HG03135 (cell line): ENCODE measurements around the gene ARHGAP31.
A peak's percentile ranks its signal among the peaks of the same experiment; 100 is the strongest.
"Not testable (repeated sequence)": the region's sequence is repeated elsewhere in the genome, so short reads cannot be mapped to it uniquely, and the experiment has no call there.

Source experiments
- ATAC-seq: cut with Tn5 transposase; IDR thresholded peaks from one replicate; pipeline ENCODE4 v1.9.1; 2021; ENCODE audit warnings: mild to moderate bottlenecking, moderate library complexity; ENCODE audit not compliant: unreplicated experiment

ARHGAP31 gene

DNA sequence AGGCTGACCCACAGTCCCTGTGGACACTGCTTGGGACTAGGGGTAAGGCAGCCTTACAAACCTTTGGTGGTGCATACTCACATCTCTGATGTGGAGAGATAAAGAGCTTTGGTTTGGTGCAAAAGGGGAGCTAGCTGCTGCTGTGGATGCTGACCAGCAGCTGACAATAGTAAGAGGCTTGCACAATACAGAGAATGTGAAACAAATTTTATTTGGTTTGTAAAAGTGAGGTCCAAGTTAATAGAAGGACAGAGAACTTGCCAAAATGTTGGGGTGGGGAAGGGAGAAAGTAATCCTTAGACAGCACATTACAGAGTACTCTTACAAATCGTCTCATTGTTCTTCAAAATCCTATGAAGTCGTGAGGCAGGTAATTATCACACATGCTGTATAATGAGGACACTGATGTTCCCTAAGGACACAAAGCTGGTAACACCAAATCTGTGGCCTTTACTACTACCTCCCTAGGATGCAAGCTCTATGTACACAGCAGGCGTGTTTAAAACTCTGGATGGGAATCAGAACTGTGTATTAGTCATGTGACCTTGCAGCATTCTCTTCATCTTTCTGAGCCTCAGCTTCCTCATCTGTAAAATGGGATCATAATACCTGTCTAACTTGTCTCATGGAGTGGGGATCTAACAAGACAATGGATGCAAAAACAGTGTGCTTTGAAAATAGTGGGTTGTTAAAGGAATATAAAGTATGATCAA lies 21.6 kb downstream of the ARHGAP31 start:
- no peak for ATAC-seq

GRCh38 chr3:119316313-119316670 lies 22.1 kb downstream of the ARHGAP31 start:
- no peak for ATAC-seq

GRCh38 chr3:119318876-119319275 lies 24.7 kb downstream of the ARHGAP31 start:
- ATAC-seq = no peak

DNA sequence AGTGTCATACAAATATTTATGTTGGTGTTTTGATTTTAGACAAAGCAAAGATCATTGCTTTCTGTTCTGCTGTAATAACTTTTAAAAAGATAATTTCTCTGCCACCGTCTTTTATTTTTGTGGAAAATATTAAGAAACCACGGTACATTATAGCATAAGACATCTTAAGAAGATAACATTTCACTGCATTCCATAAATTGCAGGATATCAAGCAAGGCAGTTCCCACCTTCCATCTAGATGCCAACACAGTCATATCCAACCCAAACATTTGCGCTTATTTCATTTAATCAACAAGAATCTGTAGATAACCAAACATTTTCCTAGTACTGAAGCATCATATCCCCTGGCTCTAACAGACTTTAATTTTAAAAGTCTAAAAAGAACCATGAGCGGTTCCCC lies 25.1 kb downstream of the ARHGAP31 start:
- no peak for ATAC-seq

GRCh38 chr3:119320785-119321184 lies 26.6 kb downstream of the ARHGAP31 start:
- not testable (repeated sequence) for ATAC-seq

DNA sequence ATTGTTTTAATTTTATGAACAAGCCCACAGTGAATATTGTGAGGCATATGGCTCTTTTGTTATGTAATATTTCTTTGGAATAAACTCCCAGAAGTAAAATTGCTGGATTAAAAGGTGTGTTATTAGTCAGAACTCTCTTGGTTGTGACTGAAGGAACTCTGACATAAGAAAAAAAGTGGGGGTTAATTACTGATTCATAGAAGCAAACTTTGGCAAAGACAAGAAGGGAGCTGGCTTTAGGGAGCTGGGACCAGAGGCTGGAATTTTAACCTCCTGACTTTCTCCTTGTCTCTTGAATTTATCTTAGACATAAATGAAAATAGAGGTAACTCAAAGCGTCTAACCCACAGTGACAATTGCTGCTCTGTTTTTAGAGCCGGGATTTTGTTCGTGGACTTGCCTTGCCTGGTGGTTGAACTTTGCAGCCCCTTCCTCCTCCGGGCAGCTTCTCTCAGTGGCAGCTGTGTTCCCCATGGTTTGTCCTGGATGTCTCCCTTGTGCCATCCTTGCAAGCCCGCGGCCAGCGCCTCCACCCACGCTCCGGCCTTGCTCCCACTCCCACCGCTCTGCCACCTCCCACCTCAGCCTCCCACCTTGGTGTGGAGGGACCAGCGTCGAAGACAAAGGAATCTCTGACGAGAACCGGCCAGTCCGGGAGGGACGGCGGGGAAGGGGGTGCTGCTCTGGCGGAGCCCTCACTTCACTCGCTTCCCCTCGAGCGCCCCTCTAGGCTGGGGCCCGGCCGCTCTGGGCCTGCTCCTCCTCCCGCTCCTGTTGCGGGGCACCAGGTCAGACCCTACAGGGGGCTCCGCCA lies 28.0 kb downstream of the ARHGAP31 start:
- ATAC-seq = peak; percentile 32

GRCh38 chr3:119322835-119323722 lies 28.9 kb downstream of the ARHGAP31 start:
- peak; percentile 85 for ATAC-seq

GRCh38 chr3:119323723-119324085 lies 29.5 kb downstream of the ARHGAP31 start:
- ATAC-seq = no peak

GRCh38 chr3:119324899-119325298 lies 30.7 kb downstream of the ARHGAP31 start:
- no peak for ATAC-seq

GRCh38 chr3:119326976-119327375 lies 32.8 kb downstream of the ARHGAP31 start:
- no peak for ATAC-seq

- no peak for ATAC-seq
Measured at GRCh38 chr3:119329551-119329950, 35.4 kb downstream of the ARHGAP31 start.

GRCh38 chr3:119330181-119330580 lies 36.0 kb downstream of the ARHGAP31 start:
- ATAC-seq = no peak

DNA sequence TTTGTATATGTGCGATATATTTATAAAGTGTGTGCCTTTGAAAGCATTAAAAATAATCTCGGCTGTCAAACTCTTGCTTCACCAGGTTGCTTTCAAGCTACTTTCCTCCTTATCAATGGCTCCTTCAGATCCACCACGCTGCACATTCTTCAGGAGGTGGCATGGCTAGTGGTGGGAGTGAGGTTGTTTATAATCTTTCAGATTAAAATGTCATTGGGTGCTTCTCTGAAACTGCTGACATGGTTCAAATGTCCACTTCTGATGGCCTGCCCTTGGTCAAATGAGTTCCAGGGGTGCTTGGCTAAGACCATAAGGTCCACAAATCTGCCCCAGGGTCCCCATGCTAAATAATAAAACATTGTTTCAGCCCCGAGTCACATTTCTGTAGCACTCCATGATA lies 36.7 kb downstream of the ARHGAP31 start:
- ATAC-seq = no peak

DNA sequence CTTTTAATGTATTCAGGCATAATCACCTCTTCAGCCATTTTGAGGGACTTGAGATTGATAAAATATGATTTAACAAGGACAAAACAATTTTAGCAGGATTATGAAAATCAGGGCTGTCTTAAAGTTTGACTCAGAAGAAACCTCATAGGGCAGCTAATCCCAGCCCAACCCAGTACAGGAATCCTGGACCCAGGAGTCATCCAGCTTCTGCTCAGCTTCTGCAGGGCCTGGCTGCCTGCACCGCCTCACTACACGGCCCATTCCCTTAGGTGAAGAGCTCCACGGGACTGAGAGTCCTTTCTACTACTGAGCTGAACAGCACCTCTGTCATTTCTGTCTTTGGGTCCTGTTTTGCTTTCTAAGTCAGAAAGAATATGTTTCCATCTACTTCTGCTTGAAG lies 37.5 kb downstream of the ARHGAP31 start:
- ATAC-seq = no peak

DNA sequence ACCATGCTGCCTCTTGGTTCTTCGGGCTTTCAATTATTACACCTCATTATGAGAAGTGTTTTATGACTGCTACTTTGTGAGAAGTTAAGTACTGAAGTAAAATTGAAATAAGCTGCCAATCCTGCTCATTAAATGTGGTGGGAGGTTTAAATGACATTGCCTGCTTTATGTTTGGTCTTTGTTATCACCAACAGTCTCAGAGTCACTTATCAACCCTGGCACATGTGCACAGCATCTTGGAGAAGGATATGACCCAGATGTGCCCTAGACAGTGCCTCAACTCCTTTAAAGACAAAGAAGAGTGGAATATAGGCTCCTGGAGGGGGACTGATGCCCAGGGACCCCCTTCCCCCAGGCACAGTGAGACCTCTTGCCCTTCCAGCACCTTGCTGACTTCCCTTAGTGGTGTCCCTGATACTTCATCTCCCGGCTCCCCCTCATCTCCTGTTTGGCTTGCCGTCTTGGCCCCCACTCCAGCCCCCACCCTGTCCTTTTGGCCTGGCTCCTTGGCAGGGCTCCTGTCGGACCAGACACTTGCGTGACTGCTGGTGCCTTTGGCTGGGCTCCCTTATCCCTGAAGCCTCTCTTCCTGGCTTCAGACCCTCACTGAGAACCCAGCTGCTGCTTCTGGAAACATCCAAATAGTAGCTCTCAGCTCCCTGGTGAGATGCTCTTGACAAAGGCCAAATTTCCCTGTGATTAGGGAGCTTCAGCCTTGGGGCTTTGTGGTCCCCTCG lies 39.8 kb downstream of the ARHGAP31 start:
- no peak for ATAC-seq

DNA sequence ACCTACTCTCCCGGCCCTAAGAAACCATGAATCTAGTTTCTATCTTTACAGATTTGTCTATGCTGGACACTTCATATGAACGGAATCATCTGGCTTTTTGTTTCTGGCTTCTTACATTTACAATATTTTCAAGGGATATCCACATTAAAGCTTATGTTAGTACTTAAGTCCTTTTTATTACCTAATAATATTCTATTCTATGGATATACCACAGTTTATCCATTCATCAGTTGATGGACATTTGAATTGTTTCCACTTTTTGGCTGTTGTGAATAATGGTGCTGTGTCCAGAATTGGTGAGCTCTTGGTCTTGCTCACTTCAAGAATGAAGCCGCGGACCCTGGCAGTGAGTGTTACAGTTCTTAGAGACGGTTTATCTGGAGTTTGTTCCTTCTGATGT lies 42.6 kb downstream of the ARHGAP31 start:
- no peak for ATAC-seq

DNA sequence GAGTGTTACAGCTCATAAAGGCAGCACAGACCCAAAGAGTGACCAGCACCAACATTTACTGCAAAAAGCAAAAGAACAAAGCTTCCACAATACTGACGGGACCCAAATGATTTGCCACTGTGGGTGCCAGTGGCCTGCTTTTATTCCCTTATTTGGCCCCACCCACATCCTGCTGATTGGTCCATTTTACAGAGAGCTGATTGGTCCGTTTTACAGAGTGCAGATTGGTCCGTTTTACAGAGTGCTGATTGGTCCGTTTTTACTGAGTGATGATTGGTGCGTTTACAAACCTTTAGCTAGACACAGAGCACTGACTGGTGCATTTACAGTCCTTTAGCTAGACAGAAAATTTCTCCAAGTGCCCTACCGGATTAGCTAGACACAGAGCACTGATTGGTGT lies 43.2 kb downstream of the ARHGAP31 start:
- ATAC-seq = not testable (repeated sequence)

- ATAC-seq = no peak
Measured at GRCh38 chr3:119338754-119339153, 44.6 kb downstream of the ARHGAP31 start.

- ATAC-seq = no peak
Measured at GRCh38 chr3:119340014-119340413, 45.8 kb downstream of the ARHGAP31 start.

DNA sequence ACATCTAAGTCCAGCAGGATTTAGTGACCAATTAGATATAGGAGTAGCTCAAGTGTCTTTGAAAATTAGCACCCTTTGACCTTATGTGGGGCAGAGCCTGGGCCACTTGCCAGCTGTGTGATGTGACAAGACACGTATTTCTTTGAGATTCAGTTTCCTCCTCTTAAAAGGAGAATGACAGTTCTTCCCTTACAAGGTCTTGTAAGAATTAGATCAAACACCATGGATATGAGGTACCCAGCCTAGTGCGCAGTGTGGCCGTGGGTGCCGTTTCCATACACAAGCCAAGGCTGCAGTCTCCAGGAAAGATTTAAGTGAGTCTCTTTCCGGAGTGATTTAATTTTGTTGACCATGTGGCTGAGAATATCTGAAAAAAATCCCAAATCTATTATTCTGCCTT lies 46.3 kb downstream of the ARHGAP31 start:
- ATAC-seq = no peak

- no peak for ATAC-seq
Measured at GRCh38 chr3:119342176-119342575, 48.0 kb downstream of the ARHGAP31 start.
